MG63 (cell line): ENCODE data around the gene PLCB3. TPM values are rescaled to one million over a fixed set of nuclear protein-coding genes. Genes with fewer than 3 reads are reported as not detected.

Experiments
- DNase-seq: peaks from one replicate; pipeline ENCODE4 v3.0.0-alpha.2; 2020
- H3K27me3 ChIP-seq: fragments of 250-450 bp; sonication (Bioruptor Pico); 2 replicates; pipeline ENCODE4 v1.5.1; 2020; ENCODE audit warnings: mild to moderate bottlenecking, moderate library complexity
- H3K36me3 ChIP-seq: fragments of 250-450 bp; sonication (Bioruptor Pico); 2 replicates; pipeline ENCODE4 v1.5.1; 2020; ENCODE audit warnings: mild to moderate bottlenecking, moderate library complexity
- H3K4me3 ChIP-seq: fragments of 250-450 bp; sonication (Bioruptor Pico); 2 replicates; pipeline ENCODE4 v1.5.1; 2020; ENCODE audit warnings: mild to moderate bottlenecking, moderate library complexity
- H3K9me3 ChIP-seq: fragments of 250-450 bp; sonication (Bioruptor Pico); 2 replicates; pipeline ENCODE4 v1.5.1; 2020; ENCODE audit warnings: mild to moderate bottlenecking, moderate library complexity
- total RNA-seq: library from RNA; depleted of rRNA; stranded (reverse); fragments of >200 nt; shearing (Covaris generic); gene quantifications from 2 replicates; pipeline ENCODE4 v1.2.3, GENCODE V29; 2014; ENCODE audit warnings: low replicate concordance

PLCB3 gene
- total RNA-seq, 1 experiment from 2014 or later = 37.4 TPM

- Histone ChIP-seq H3K36me3 (peaks cover 7% of the 10 kb centered on the region; the same call in 1 of the 2 replicates), H3K4me3 (no peak overlapping the region), H3K27me3 (no peaks in the 10 kb centered on the region), H3K9me3 (no peaks in the 10 kb centered on the region)
- no peak for DNase-seq
Measured at GRCh38 chr11:64218628-64219353, 32.5 kb upstream of the PLCB3 start.

GRCh38 chr11:64219354-64219684, 32.0 kb upstream of the PLCB3 start:
- DNase-seq = no peak
- no peaks in the 10 kb centered on the region for H3K9me3 ChIP-seq
- H3K27me3 ChIP-seq = no peaks in the 10 kb centered on the region
- peaks cover 7% of the 10 kb centered on the region; the same call in 1 of the 2 replicates for H3K36me3 ChIP-seq
- no peak overlapping the region for H3K4me3 ChIP-seq

- Histone ChIP-seq H3K4me3 (no peak overlapping the region), H3K36me3 (peaks cover 7% of the 10 kb centered on the region; the same call in 1 of the 2 replicates), H3K27me3 (no peaks in the 10 kb centered on the region), H3K9me3 (no peaks in the 10 kb centered on the region)
- no peak for DNase-seq
Measured at GRCh38 chr11:64219755-64220154, 31.6 kb upstream of the PLCB3 start.

GRCh38 chr11:64220271-64220670, 31.1 kb upstream of the PLCB3 start:
- H3K36me3 ChIP-seq = peaks cover 7% of the 10 kb centered on the region; the same call in 1 of the 2 replicates
- DNase-seq = no peak
- H3K4me3 ChIP-seq = no peak overlapping the region
- no peaks in the 10 kb centered on the region for H3K9me3 ChIP-seq
- no peaks in the 10 kb centered on the region for H3K27me3 ChIP-seq

- H3K9me3 ChIP-seq = no peaks in the 10 kb centered on the region
- H3K27me3 ChIP-seq = no peaks in the 10 kb centered on the region
- H3K36me3 ChIP-seq = peaks cover 7% of the 10 kb centered on the region; the same call in 1 of the 2 replicates
- DNase-seq = no peak
- H3K4me3 ChIP-seq = no peak overlapping the region
Measured at GRCh38 chr11:64220798-64221197, 30.5 kb upstream of the PLCB3 start.

GRCh38 chr11:64222651-64223000, 28.7 kb upstream of the PLCB3 start:
- DNase-seq = no peak
- H3K9me3 ChIP-seq = no peaks in the 10 kb centered on the region
- H3K27me3 ChIP-seq = no peaks in the 10 kb centered on the region
- H3K36me3 ChIP-seq = peaks cover 7% of the 10 kb centered on the region; the same call in 1 of the 2 replicates
- no peak overlapping the region for H3K4me3 ChIP-seq

GRCh38 chr11:64223001-64223651, 28.2 kb upstream of the PLCB3 start:
- no peak for DNase-seq
- Histone ChIP-seq H3K9me3 (no peaks in the 10 kb centered on the region), H3K27me3 (no peaks in the 10 kb centered on the region), H3K4me3 (no peak overlapping the region), H3K36me3 (peaks cover 7% of the 10 kb centered on the region; the same call in 1 of the 2 replicates)

GRCh38 chr11:64224151-64224890, 27.0 kb upstream of the PLCB3 start:
- Histone ChIP-seq H3K9me3 (no peaks in the 10 kb centered on the region), H3K27me3 (no peaks in the 10 kb centered on the region), H3K4me3 (no peak overlapping the region), H3K36me3 (peaks cover 10% of the 10 kb centered on the region)
- DNase-seq = no peak

GRCh38 chr11:64224891-64225607, 26.3 kb upstream of the PLCB3 start:
- H3K4me3 ChIP-seq = peak overlapping the region; percentile 90
- peaks cover 10% of the 10 kb centered on the region for H3K36me3 ChIP-seq
- no peaks in the 10 kb centered on the region for H3K27me3 ChIP-seq
- DNase-seq = no peak
- no peaks in the 10 kb centered on the region for H3K9me3 ChIP-seq

GRCh38 chr11:64225608-64226506, 25.5 kb upstream of the PLCB3 start, which contains the start of the genes NUDT22 and TRPT1:
TSS of gene NUDT22 (plus strand) at chr11:64226274. CDS start at chr11:64226653, 379 bp downstream.
TSS of gene TRPT1 (minus strand) at chr11:64226186. CDS start at chr11:64225860, 326 bp downstream.
- Histone ChIP-seq H3K9me3 (no peaks in the 10 kb centered on the region), H3K36me3 (peaks cover 8% of the 10 kb centered on the region), H3K4me3 (peak within 1 kb of the TSS; percentile 90), H3K27me3 (no peaks in the 10 kb centered on the region)
- DNase-seq = peak; percentile 80

GRCh38 chr11:64226507-64227051, 24.8 kb upstream of the PLCB3 start:
- H3K9me3 ChIP-seq = no peaks in the 10 kb centered on the region
- no peaks in the 10 kb centered on the region for H3K27me3 ChIP-seq
- peak; percentile 52 for DNase-seq
- H3K36me3 ChIP-seq = peaks cover 3% of the 10 kb centered on the region; the same call in 1 of the 2 replicates
- H3K4me3 ChIP-seq = peak overlapping the region; percentile 90

- Histone ChIP-seq H3K36me3 (peaks cover 3% of the 10 kb centered on the region; the same call in 1 of the 2 replicates), H3K9me3 (no peaks in the 10 kb centered on the region), H3K27me3 (no peaks in the 10 kb centered on the region), H3K4me3 (peak overlapping the region; percentile 90)
- no peak for DNase-seq
Measured at GRCh38 chr11:64227405-64227956, 23.8 kb upstream of the PLCB3 start.

GRCh38 chr11:64229090-64229743, 22.1 kb upstream of the PLCB3 start:
- Histone ChIP-seq H3K36me3 (peaks cover 3% of the 10 kb centered on the region; the same call in 1 of the 2 replicates), H3K27me3 (no peaks in the 10 kb centered on the region), H3K9me3 (no peaks in the 10 kb centered on the region), H3K4me3 (no peak overlapping the region)
- no peak for DNase-seq

GRCh38 chr11:64229744-64230170, 21.6 kb upstream of the PLCB3 start:
- no peak for DNase-seq
- H3K36me3 ChIP-seq = peaks cover 3% of the 10 kb centered on the region; the same call in 1 of the 2 replicates
- H3K9me3 ChIP-seq = no peaks in the 10 kb centered on the region
- H3K27me3 ChIP-seq = no peaks in the 10 kb centered on the region
- H3K4me3 ChIP-seq = no peak overlapping the region; the same call in 1 of the 2 replicates
